ENCODE measurements around the gene NCKAP5.
A peak's percentile ranks its signal among the peaks of the same experiment; 100 is the strongest.

NCKAP5 gene

GRCh38 chr2:132651115-132652045, 916.9 kb downstream of the NCKAP5 start:
- DNase-seq (ENCODE audit: low spot score) (peak; percentile 72), FAIRE-seq (peak; percentile 69)

- FAIRE-seq: no peak
- DNase-seq (ENCODE audit: low spot score): no peak
These were observed 921.6 kb downstream of the NCKAP5 start for GRCh38 chr2:132646540-132647108.

GRCh38 chr2:132645722-132646539, 922.3 kb downstream of the NCKAP5 start:
- no peak for DNase-seq (ENCODE audit: low spot score)
- FAIRE-seq: no peak

GRCh38 chr2:132645176-132645575, 923.1 kb downstream of the NCKAP5 start:
- DNase-seq (ENCODE audit: low spot score): no peak
- FAIRE-seq: no peak

GRCh38 chr2:132642415-132642814, 925.8 kb downstream of the NCKAP5 start:
- DNase-seq (ENCODE audit: low spot score) (no peak), FAIRE-seq (no peak)

- DNase-seq (ENCODE audit: low spot score) (no peak), FAIRE-seq (no peak)
These were observed 926.4 kb downstream of the NCKAP5 start for GRCh38 chr2:132641819-132642218.

GRCh38 chr2:132640116-132640515, 928.1 kb downstream of the NCKAP5 start:
- FAIRE-seq: peak; percentile 61
- DNase-seq (ENCODE audit: low spot score): no peak

GRCh38 chr2:132638313-132639040, 929.8 kb downstream of the NCKAP5 start:
- DNase-seq (ENCODE audit: low spot score): no peak
- no peak for FAIRE-seq

- FAIRE-seq (no peak), DNase-seq (ENCODE audit: low spot score) (no peak)
These were observed 931.9 kb downstream of the NCKAP5 start for GRCh38 chr2:132636346-132636745.

- FAIRE-seq (peak; percentile 95), DNase-seq (ENCODE audit: low spot score) (no peak)
These were observed 934.6 kb downstream of the NCKAP5 start for GRCh38 chr2:132633635-132634034.

- DNase-seq (ENCODE audit: low spot score) (no peak), FAIRE-seq (no peak)
These were observed 936.1 kb downstream of the NCKAP5 start for GRCh38 chr2:132632000-132632649.

GRCh38 chr2:132627536-132627935, 940.7 kb downstream of the NCKAP5 start:
- no peak for FAIRE-seq
- DNase-seq (ENCODE audit: low spot score): peak; percentile 15

GRCh38 chr2:132623096-132623839, 945.0 kb downstream of the NCKAP5 start:
- FAIRE-seq: no peak

More at GRCh38 chr2:132623096-132623839, 945.0 kb downstream of the NCKAP5 start:
- peak; percentile 48 for DNase-seq (ENCODE audit: low spot score)

Data from urothelium cell line (cell line).